Limb (tissue), 2 donors: ENCODE results near the gene TCF15.
"Not testable (repeated sequence)": the region's sequence is repeated elsewhere in the genome, so short reads cannot be mapped to it uniquely, and the experiment has no call there.

Experiments
- DNase-seq, 2 donors: peaks; one replicate each; pipeline ENCODE4 v3.0.0-alpha.2; 2016; ENCODE audit errors: extremely low spot score in 2 of 2

The TCF15 gene

DNA sequence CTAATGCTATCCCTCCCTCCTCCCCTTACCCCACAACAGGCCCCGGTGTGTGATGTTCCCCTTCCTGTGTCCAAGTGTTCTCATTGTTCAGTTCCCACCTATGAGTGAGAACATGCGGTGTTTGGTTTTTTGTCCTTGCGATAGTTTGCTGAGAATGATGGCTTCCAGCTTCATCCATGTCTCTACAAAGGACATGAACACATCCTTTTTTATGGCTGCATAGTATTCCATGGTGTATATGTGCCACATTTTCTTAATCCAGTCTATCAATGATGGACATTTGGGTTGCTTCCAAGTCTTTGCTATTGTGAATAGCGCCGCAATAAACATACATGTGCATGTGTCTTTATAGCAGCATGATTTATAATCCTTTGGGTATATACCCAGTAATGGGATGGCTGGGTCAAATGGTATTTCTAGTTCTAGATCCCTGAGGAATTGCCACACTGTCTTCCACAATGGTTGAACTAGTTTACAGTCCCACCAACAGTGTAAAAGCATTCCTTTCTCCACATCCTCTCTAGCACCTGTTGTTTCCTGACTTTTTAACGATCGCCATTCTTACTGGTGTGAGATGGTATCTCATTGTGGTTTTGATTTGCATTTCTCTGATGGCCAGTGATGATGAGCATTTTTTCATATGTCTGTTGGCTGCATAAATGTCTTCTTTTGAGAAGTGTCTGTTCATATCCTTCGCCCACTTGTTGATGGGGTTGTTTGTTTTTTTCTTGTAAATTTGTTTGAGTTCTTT is 31.0 kb downstream of the TCF15 start:
- not testable (repeated sequence) for DNase-seq

DNA sequence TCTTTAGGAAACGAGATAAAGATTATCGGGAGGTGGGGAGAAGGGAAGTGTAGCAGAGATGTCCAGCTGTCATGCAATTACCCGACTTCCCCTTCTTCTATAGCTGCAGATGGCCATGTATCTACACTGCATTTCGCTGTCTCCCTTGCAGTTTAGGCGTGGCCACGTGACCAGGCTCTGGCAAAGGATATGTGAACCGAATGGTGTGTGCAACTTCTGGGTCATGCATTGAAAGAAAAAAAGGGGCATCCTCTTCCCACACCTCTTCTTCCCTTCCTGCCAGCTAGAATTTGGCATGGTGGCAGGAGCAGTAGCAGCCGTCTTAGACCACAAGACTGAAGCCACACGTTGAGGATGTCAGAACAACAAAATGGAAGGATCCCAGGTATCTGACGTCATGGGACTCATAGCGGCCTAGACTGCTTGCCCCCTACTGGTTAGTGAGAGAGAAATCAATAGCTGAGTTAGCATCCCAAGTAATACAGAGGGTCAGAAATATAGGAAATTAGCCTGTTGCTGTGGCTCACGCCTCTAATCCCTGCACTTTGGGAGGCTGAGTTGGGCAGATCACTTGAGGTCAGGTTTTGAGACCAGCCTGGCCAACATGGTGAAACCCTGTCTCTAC is 32.8 kb downstream of the TCF15 start:
- DNase-seq = no peak

- no peak for DNase-seq
Observed at GRCh38 chr20:576156-576555, 34.0 kb downstream of the TCF15 start.

DNA sequence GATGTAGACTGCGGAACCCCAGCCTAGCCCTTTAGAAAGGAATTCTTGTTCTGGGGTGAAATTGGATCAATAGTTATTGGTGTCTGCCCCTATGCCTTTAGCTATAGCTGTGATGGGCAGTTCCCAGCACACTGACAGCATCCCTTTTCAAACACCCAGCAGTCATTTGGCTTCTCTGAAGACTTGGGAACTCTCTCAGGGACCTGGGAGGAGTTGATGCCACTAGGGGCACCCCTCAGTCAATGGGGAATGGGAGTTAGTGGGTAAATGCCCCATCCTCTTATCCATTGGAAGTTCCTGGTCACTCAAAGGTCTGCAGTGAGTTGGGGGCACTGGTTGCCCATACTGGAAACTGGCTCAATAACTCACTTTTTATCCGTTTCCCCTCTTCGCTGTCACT is 34.9 kb downstream of the TCF15 start:
- no peak for DNase-seq

GRCh38 chr20:574297-574942 is 35.7 kb downstream of the TCF15 start:
- DNase-seq = no peak

DNA sequence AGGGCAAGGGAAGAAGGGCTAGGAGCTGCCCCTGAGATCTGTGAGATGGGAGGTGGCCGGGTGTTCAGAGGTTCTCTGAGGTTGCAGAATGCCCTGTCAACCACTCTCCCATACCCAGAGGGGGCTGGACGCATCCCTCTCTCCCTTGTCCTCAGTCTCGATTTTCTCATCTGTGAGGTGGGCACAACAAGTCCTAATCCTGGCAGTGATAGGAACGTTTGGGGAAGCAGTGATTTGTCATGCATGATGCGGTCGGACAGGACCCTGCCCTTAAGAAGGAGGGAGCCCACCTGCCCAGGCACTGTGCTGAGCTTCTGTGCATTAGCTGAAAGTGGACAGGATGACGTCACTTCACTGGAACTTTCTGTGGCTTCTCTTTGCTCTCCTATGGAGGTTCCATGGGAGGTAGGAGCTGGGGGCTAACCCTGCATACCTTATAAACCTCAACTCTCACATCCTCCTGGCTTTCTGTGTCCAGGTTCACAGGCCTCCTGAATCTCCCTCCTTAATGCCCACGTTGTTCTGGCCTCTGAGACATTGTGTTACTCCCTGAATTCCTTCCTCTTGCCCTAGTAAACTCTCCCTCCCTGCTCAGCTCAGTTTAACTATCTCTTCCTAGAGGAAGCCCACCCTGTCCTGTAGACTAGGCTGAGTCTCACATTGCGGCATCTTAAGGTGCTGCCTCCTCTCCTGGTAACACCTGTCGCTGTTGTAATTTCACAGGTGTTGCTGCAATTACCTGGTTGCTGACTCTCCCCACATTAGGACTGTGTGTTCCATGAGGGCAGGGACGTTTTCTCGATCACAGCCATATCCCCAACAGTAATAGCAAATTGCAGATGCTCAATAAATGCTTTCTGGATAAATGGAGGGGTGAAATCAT is 36.5 kb downstream of the TCF15 start:
- no peak for DNase-seq

- DNase-seq = no peak
Observed at GRCh38 chr20:572727-573126, 37.4 kb downstream of the TCF15 start.

GRCh38 chr20:571754-572441 is 38.2 kb downstream of the TCF15 start:
- DNase-seq = peak; percentile 76 to 81

- no peak for DNase-seq
Observed at GRCh38 chr20:568673-569415, 41.3 kb downstream of the TCF15 start.

GRCh38 chr20:568097-568652 is 41.9 kb downstream of the TCF15 start:
- no peak for DNase-seq

DNA sequence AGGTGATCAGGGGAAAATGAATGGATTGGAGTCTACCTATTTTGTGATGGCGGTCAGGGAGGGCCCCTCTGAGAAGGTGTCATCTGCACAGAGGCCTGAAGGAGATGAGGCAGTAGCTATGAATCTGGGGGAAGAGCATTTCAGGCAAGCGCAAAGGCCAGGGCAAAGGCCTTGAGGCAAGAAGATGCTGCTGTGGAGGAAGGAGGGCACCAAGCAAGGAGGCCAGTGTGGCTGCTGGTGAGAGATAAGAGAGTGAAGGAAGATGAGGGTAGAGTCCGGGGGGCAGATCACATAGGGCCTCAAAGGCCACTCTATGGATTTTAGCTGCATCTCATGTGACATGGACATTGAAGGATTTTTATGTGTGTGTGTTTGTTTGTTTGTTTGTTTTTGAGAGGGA is 45.9 kb downstream of the TCF15 start:
- DNase-seq = no peak

DNA sequence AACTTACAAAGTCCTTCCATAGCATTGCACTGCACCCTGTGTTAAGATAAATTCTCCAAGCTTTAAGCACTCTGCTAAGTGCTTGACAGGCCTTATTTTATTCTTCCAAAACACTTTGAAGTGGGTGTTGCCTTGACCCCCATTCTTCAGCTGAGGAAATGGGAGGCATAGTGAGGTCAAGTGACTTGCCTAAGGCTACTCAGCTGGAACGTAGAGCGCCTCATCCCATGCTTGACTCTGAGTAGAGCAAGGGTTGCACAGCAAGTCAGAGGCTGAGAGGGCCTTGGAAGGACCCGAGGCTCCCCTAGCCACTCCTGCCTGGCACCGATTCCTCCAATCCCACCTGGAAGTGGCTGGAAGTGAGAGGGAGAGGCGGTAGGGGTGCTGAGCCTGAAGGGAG is 46.9 kb downstream of the TCF15 start:
- DNase-seq = no peak

- no peak for DNase-seq
Observed at GRCh38 chr20:562232-562897, 47.7 kb downstream of the TCF15 start.

GRCh38 chr20:561437-562231 is 48.5 kb downstream of the TCF15 start:
- DNase-seq = peak; percentile 72 to 73

DNA sequence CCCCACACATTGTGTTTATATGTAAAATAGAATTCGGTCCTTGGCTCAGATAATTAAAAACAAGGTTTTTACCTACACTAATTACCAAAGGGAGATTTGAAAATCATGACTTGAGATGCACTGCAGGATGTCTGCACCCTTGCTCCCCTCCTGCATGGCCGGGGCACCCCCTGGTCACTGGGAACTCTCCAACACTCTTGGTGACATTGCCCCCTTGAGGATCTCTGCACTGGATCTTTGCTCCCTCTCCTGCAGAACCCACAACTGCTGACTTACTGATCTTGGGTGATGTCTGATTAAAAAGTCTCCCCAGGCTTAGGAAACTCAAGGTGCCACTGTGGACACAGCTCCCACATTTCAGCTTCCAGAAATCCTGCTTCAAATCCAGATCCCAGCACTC is 49.4 kb downstream of the TCF15 start:
- DNase-seq = no peak

DNA sequence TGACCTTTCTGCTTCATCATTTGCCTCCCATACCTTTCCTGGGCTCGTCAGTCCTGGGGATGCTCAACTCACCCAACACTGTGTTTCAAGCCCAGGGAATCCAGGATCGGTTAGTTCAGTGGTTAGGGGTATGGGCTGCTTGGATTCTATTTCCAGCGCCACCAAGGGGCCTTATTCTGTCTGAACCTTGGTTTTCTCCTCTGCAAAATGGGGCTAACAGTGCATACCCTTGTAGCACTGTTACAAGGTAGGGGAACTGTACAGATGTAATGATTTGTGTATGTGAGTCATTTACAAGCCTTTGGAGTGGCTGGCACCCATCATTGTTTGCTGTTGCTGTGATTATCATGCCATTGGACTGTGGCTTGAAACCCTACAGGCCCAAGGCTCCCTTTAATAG is 52.0 kb downstream of the TCF15 start:
- no peak for DNase-seq

- no peak for DNase-seq
Observed at GRCh38 chr20:556984-557383, 53.1 kb downstream of the TCF15 start.

DNA sequence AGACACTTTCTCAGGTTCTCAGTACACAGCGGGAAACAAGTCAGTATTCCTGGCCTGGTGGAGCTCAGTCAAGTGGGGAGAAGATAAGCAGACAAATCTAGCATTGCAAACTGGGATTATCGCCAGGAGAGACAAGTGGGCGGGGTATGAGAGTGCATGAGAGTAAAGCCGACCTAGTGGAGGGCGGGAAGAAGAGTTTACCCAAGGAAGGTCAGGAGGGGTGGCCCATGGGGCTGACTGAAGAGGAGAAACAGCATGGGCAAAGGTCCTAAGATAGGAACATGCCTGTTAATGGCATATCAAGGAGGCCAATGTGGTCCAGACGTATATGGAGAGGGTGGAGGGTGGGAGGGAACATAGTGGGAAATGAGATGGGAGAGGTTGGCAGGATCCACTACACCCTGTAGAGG is 54.1 kb downstream of the TCF15 start:
- no peak for DNase-seq
